AML-193 (cell line): ENCODE measurements around the gene MDC1.
A peak's percentile ranks its signal among the peaks of the same experiment; 100 is the strongest.
"Not testable (repeated sequence)": the region's sequence is repeated elsewhere in the genome, so short reads cannot be mapped to it uniquely, and the experiment has no call there.

Experiments used
- DNase-seq, 2 experiments: peaks; one replicate each; lab custom pipeline; 2025; lab: John Stamatoyannopoulos, UW

The MDC1 gene

DNA sequence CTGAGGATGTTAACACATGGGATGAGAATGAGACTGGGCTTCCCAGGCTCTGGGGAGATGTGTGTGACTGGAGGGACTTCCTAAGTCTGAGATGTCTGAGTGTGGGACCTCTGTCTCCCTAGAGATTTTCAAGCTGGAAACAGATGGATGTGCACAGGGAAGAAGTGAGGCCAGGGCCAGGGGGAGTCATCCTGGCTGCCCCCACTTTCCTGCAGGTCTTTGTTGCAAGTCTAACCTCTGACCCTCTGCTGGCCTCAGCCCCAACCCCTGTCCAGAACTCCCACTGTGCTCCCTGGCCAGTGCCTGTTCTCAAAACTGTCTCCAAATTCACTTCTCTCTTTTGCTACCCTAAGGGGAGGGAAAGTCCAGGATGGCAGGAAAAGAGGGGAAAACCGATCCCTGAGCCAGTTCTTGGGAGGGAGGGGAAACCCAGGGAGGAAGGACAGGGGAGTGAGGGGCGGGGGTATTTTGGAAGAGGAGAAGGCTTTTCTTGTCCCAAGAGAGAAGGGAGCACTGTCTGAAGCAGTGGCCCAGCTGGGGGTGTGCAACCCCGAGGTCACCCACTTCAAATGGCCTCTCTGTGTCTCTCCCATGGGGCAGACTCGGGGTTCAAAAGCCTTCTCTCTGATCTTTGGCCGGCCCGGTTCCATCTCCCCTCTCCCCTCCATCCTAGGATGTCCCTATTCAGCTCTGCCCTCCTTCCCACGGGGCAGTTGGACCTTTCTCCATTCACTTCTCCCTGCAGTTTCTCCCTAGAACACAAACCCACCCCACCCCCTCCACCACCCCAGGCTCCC, 33.7 kb downstream of the MDC1 start:
- DNase-seq: no peak

DNA sequence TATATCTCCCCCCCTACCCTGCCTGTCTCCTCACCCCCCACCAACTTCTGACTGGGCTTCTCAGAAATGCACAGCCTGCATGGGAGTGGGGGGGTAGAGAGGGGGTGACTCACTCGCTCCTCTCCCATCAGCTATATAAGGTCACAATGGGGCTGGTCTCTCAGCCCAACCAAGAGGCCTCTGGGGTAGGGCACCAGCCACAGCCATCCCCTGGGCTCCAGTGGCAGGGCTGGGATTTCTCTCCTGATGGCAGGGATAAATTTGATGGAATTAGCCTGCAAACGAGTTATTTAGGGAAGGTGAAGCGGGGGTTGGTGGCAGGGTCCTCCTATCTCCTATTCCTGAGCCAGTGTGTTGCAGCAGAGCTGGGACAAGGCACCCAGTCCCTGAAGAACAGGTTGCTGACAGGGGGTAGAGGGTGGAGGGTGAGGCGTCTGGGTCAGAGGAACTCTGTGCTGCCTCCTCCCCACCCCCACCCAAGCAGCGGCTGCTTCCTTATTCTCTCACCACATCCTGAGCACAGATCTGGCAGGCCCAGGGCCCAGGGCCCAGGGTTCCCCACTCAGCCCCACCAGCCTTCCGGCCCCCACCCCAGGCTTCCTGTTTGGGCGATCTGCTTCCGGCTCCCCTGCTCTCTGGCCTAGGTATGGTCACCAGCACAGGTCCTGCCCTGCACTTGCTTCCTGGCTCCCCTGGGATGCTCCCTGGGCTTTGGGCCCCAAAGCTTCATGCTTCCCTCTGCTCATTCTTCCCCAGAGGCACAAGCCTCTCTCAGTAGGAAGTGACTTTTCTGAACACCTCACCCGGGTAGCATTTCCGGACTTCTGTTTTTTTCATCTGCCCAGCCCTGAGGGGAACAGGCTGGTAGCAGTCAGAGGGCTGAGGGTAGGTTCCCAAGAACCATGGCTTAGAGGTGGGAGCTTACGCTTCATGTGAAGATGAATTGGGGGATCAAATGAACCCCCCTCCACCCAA, 34.7 kb downstream of the MDC1 start:
- DNase-seq: peak; percentile 99

DNA sequence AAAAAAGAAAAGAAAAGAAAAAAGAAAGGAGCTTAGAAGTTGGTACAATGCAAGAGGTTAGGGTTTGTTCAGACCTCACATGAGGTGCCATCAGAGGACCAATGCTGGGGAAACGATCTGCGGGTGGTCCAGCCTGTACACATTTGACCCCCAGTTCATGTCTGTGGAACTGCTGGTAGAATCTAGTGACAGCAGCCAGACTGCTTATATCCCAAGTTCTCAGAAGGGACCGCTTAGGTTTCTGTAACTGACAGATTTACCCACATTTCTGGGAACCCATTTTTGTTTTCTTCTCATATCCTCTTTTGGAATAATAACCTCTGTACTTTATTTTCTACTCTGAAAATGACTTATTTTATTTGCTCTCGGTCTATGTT, 35.3 kb downstream of the MDC1 start:
- DNase-seq: no peak

DNA sequence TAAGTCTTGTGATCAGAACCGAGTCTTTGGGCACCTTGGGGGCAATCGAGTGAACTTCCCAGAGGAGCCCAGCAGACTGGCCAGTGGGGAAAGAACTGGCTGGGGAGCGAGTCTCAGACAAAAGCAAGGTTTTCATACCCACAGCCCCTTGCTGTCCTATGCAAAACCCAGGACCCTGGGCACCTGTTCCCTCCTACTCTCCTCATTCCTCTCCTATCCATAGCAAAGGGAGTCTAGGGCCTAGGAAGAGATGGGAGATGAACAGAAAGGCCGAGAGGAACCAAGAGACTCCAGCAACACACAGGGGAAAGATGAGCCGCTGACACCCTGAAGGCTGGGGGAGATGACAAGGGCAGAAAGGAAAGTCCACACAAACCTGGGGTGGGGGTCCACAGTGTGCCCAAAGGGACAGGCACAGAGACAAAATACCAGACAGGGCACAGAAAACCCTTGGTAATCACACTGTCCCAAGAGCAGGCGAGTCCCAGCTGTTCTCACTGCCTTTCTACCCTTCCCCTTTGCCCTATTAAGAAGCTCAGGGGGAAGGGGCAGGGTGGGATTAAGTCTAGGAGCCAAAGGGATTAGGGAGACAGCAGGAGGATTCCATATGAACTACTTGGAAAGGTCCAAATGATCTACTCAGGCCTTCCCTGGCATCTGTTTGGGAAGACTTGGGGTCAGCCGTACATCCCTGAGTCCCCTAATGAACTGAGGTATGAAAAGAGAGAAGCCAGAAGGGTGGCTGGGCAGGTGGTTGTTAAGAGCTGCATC, 37.1 kb downstream of the MDC1 start:
- no peak for DNase-seq

DNA sequence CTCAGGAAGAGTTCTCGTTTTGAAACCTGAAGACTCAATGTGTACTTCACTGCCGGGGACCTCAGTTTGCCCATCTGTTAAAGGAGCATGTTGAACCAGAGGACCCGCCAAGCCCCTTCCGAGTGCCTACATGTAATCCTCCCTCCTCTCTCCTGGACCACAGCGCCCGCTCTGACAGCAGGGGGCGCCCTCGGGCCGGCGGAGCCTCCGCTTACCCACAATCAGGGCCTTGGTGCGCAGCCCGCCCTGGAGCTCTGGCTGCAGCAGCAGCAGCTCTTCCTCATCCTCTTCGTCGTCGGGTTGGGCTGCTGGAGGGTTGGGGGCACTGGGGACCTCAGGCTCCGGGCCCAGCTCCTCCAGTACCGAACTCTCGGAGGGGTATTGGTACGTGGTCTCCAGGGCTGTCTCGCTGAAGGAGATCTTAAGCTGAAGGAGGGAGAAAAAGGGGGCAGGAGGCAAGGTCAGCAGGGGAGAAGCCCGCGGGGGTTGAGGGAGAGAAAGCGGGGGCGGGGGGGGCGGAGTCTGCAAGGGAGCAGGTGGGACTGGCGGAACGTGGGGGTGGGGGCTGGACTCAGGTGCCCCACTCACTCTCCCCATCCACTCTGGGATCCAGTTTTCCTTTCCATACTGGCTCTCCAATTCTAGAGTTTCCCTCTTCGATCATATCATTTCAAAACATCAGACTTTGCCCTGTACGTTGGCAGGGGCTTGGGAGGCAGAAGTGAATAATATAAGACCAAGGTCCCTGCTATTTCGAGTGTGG, 37.9 kb downstream of the MDC1 start:
- DNase-seq: peak; percentile 87

DNA sequence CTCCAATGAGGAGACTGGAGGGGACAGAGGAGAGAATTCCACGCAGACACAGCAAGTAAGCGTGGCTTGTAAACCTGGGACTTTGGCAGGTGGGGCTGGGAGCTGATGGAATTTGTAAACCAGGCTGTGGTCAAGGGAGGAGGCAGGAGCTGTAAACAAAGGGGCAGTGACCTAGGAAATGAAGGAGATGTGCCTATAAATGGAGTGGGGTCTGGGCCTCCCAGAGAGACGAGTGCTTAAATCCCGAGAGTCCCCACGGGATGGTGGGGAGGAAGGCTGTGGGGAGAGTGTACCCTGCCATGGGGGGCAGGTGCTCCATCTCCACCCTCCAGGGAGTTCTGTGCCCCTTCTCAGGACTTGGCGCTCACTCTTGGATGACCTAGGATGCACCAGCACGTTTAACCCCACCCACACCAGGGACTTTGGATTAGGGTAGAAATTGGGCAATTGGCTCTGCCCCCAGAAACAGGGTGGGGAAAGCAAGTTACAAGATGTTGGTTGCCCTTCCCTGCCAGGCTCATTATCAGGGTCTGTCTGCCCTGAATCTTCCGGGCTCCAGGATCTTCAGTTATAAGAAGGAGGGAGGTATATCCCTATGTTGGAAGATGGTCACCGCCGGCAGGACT, 40.3 kb downstream of the MDC1 start:
- DNase-seq: no peak

DNA sequence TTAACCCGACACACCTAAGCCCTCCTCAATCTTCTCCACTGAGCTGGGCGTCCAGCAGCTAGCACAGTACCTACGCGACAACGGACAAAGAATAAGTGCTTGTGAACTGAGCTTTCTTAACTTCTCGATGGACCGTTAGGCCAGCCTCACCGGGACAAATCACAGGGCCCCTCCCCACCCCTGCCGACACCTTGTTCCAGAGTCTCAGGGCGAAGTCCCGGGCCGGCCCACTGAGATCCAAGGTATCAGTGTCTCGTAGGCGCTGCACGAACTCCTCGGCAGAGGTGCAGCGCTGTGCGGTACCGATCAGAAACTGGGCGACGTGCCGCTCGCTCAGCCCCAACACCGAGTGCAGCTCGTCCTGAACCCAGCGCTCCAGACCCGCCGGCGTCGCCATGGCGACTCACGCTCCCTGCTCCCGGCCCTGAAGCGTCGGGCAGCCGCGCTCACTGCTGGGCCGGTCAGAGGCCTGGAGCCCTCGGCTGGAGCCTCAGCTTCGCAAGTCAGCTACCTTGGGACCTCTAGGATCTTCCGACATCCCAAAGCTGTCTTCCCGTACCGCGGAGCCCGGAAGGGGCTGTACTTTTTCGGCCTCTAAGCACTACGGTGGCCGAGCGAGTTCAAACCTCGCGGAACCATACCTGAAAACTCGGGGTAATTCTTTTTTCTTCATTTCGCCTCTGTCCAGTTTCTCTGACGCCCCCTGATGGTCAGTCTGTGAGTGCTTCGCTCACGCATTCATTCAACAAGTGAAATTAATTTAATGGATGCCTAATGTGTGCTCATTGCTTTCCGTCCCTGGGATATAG, 44.4 kb downstream of the MDC1 start, which contains the start of gene DHX16:
Gene DHX16 (minus strand): TSS at position 562 of the 809 bp plus-strand sequence. CDS start 165 bp downstream, at position 397.
- peak; percentile 98 to 99 for DNase-seq

DNA sequence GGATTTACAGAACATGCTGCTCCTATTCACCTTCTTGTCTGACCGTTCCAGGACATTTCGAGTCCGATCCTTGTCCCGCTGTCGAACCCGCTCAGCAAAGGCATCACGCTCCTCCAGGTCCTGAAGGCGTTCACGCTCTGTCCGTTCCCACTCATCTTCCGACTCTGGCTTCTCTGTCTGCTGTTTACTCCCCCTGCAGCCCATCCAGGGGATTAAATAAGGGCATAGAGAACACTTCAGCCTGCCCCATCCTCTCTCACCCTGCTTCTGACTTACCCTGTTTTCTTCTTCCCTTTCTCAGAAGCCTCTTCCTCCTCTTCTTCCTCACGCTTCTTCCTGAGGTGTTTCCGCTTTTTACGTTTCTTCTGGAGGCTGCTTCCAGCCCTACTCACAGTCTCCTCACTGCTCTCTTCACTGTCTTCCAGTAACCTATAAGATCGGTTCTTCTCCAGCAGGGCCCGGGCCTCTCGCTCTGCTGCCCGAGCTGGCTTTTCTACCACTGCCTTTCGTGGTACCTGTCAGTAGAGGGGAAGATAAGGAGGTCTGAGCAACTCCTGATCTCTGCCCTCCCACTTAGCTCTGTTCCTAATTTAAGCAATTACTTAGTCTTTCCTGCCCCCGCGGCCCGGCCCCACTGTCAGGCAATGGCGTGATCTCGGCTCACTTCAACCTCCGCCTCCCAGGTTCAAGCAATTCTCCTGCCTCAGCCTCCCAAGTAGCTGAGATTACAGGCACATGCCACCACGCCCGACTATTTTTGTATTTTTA, 46.1 kb downstream of the MDC1 start:
- DNase-seq: no peak

DNA sequence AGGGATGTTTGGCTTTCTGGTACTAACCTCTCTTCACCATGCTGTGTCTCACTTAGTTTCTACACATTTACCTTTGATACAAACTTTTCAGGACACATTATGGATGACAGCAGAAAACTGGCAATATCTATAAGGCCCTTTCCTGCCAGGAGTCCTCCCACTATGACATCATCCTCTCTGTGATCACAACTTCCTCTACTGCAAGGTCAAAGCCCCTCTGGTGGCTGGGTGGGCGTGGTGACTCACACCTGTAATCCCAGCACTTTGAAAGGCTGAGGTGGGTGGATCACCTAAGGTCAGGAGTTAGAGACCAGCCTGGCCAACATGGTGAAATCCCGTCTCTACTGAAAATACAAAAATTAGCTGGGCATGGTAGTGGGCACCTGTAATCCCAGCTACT, 50.8 kb downstream of the MDC1 start:
- DNase-seq: not testable (repeated sequence)

DNA sequence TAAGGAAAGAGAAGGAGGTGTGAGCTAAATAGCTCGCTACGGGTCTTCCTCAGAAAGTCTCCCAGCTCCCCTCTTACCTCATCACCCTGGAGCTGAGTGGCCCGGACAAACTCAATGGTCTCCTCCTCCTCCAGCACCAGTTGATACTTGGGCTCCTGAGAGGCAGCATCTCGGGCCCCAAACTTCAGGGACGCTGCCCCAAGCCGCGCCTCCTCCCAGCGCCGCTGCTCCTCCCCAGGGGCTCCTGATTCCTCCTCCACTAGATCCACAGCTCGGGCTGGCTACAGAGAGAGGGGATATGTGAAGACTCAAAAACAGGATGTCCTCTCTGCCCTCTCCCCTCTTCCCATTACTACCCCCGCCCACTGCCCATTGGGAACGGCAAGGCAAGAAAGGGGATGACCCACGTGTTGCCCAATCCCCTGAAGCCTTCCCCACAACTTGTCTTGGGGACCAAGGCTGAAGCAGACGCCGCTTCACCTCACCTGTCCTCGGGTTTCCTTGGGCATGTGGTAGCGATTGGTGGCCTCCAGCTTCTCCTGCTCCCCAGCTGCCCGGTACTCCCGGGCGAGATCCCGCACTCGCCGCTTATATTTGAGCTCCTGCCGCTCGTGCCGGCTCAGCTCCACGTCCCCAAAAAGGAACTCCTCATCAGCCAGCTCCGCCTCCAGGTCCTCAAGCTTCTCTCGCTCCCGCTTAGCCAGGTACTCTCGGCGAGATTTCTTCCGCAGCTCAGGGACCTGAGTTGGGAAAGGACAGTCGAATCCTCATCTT, 51.9 kb downstream of the MDC1 start:
- no peak for DNase-seq

DNA sequence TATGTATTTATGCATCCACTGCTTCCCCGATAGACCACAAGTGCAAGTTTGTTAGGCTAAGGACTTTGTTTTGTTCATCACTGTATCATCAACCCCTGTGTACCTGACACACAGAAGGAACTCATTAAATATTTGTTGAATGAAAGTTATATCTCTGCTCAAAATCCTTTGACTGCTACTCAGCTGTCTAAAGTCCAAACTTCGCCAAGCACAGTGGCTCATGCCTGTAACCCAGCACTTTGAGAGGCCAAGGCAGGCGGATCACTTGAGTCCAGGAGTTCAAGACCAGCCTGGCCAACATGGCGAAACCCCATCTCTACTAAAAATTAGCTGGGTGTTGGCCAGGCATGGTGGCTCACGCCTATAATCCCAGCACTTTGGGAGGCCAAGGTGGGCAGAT, 59.2 kb downstream of the MDC1 start:
- not testable (repeated sequence) for DNase-seq

DNA sequence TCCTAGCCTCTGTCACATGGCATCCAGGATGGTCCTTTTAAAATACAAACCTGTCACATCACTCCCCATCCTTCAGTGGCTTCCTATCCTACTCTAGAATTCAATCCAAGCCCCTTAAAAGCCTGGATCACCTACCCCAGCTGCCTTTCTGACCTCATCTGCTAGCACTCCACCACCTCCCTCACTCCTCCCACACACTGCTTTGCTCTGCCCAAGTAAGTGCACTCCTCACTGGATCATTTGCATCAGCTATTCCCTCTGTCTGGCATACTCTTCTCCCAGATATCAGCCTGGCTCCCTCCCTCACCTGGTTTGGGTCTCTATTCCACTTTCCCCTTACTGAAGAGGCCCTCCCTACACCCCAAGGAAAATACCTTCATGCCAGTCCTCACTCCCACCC, 59.6 kb downstream of the MDC1 start:
- DNase-seq: no peak

DNA sequence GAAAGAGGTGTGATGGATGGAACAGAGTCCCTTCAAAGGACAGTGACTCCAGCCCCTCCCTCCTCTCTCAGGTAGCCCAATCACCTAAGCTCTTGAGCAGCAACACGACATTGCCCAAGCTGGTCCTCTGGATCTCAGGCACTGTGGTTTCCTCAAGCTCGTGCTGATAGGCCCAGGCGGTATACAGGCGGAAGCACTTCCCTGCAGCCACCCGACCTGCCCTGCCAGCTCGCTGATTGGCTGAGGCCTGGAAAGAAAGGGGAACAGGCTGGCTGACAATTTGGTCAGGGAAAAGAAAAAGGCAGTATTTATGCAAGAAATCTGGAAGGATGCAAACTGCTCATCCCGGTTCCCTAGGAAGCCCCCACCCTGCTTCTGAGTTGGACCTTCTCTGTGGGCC, 60.6 kb downstream of the MDC1 start:
- no peak for DNase-seq

DNA sequence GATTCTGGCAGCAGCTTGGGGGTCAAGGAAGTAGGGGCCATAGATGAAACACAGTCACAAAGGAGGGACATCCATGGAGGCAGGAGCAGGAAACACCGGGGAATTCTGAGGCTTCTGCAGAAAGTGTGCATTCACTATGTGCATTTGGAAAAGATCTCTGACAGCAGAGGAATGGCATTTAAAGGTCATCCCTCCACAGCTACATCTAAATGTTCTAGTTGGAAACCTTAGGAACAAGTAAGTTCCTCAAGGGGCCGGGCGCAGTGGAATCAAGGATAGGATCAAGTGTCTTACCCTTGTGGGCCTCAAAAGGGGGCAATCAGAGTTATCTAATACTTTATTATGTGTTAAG, 61.4 kb downstream of the MDC1 start:
- no peak for DNase-seq

DNA sequence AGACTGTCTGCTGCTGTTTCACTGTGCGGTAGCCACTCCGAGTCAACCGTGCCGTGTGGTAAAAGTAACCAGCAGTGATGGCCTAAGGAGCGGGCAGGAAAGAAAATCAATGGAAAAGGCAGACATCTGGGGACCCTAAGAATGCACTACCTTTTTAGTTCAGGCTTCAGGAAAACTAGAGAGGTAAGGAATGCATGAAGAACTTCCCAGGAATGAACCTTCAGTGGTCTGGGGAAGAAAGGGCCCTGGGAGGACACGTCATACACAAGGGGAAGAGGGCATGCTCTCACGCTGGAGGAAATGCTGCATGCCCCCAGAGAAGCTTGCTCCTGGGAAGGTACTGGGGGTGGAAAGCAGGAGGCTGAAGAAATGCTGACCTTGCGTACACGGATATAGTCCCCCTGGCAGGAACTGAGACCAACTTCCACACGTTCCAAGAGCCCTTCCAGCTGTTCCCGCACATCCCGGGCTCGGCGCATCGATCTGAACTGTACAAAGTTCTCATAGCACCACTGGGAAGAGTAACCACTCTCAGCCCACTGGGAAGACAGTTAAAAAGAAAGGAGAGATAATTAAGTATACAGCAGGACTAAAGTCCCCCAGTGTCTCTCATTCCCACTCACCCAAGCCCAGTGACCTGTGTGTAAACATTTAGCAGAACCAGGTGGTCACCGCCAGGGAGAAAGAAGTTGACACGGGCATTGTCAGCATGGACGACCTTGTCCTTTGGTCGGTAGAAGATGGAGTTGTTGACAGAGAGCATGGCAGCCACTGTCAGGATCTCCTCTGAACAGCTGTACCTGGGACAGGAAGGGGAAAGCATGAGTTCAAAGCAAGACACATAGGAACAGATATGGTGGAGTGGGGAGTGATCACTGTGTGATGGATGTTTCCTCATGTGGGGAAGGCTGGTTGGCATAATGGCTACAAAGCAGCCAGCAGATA, 62.0 kb downstream of the MDC1 start:
- DNase-seq: no peak

DNA sequence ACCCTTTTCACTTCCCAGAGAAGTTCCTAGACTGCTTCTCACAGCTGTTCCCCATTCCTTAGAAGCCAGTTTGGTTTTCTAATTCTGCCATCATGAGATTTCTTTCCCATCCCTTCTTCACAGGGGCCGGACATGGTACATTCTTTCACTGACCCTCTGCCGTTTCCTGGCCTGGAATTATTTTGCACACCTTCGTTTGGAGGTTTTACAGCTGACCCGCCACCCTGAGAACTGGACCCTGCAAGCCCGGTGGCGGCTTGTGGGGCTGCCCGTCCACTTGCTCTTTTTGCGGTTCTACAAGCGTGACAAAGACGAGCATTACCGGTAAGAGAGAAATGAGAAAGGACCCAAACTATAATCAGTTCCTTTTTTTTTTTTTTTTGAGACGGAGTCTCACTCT, 65.9 kb downstream of the MDC1 start:
- DNase-seq: no peak
